Trophoblast cell (in vitro differentiated cells and primary cell): ENCODE results near the gene CALHM4.
A peak's percentile ranks its signal among the peaks of the same experiment; 100 is the strongest.

Experiments used
- DNase-seq, 2 donors: peaks; one replicate each; pipeline ENCODE4 v3.0.0-alpha.2; 2016
- H2AFZ ChIP-seq: 2 replicates; pipeline ENCODE4 v1.6.1; 2013; ENCODE audit warnings: low read length, moderate library complexity, mild to moderate bottlenecking; ENCODE audit not compliant: insufficient read depth, poor library complexity
- H2AK5ac ChIP-seq: 2 replicates; pipeline ENCODE4 v1.6.1; 2013; ENCODE audit warnings: mild to moderate bottlenecking, low read length
- H2BK120ac ChIP-seq: 2 replicates; pipeline ENCODE4 v1.6.1; 2013; ENCODE audit warnings: low read length, mild to moderate bottlenecking, moderate library complexity; ENCODE audit not compliant: insufficient read depth, poor library complexity
- H2BK12ac ChIP-seq: 2 replicates; pipeline ENCODE4 v1.6.1; 2013; ENCODE audit warnings: mild to moderate bottlenecking, low read length, moderate library complexity
- H2BK5ac ChIP-seq: 2 replicates; pipeline ENCODE4 v1.6.1; 2013; ENCODE audit warnings: low read length, low read depth, moderate library complexity, mild to moderate bottlenecking; ENCODE audit not compliant: poor library complexity
- H3K14ac ChIP-seq: 2 replicates; pipeline ENCODE4 v1.6.1; 2013; ENCODE audit warnings: mild to moderate bottlenecking, low read length
- H3K18ac ChIP-seq: 2 replicates; pipeline ENCODE4 v1.6.1; 2013; ENCODE audit warnings: mild to moderate bottlenecking, low read length
- H3K23ac ChIP-seq: 2 replicates; pipeline ENCODE4 v1.6.1; 2013; ENCODE audit warnings: low read length
- H3K27ac ChIP-seq: 2 replicates; pipeline ENCODE4 v1.5.1; 2013; ENCODE audit warnings: low read depth, mild to moderate bottlenecking, inconsistent platforms, low read length, moderate library complexity
- H3K27me3 ChIP-seq: 2 replicates; pipeline ENCODE4 v1.6.1; 2013; ENCODE audit warnings: inconsistent platforms, mild to moderate bottlenecking, low read length, moderate library complexity; ENCODE audit not compliant: insufficient read depth
- H3K36me3 ChIP-seq, 2 experiments: 1 replicate in 1 of 2; 2 replicates in 1 of 2; pipeline ENCODE4 v1.6.1; 2013; ENCODE audit warnings: low read length in 2 of 2, mild to moderate bottlenecking in 2 of 2, moderate library complexity in 1 of 2; ENCODE audit not compliant: insufficient read depth in 2 of 2, control insufficient read depth in 1 of 2
- H3K4ac ChIP-seq: 2 replicates; pipeline ENCODE4 v1.6.1; 2013; ENCODE audit warnings: low read depth, mild to moderate bottlenecking, low read length, moderate library complexity
- H3K4me1 ChIP-seq, 2 experiments: 1 replicate in 1 of 2; 2 replicates in 1 of 2; pipeline ENCODE4 v1.6.1; 2013; ENCODE audit warnings: low read length in 2 of 2, mild to moderate bottlenecking in 2 of 2, moderate library complexity in 1 of 2; ENCODE audit not compliant: insufficient read depth in 2 of 2, control insufficient read depth in 1 of 2
- H3K4me2 ChIP-seq: 2 replicates; pipeline ENCODE4 v1.6.1; 2013; ENCODE audit warnings: inconsistent platforms, mild to moderate bottlenecking, low read length, moderate library complexity
- H3K4me3 ChIP-seq: 2 replicates; pipeline ENCODE4 v1.5.1; 2013; ENCODE audit warnings: mild to moderate bottlenecking, low read depth, low read length, inconsistent platforms
- H3K79me1 ChIP-seq: one replicate; pipeline ENCODE4 v1.6.1; 2013; ENCODE audit warnings: low read length
- H3K79me2 ChIP-seq: 2 replicates; pipeline ENCODE4 v1.6.1; 2013; ENCODE audit warnings: low read length, mild to moderate bottlenecking; ENCODE audit not compliant: control insufficient read depth, insufficient read depth, poor library complexity
- H3K9ac ChIP-seq: 2 replicates; pipeline ENCODE4 v1.6.1; 2013; ENCODE audit warnings: mild to moderate bottlenecking, low read length
- H3K9me3 ChIP-seq: 2 replicates; pipeline ENCODE4 v1.6.1; 2013; ENCODE audit warnings: low read depth, mild to moderate bottlenecking, control low read depth, inconsistent platforms, low read length; ENCODE audit not compliant: insufficient read depth
- H4K12ac ChIP-seq: 2 replicates; pipeline ENCODE4 v1.6.1; 2013; ENCODE audit warnings: low read depth, mild to moderate bottlenecking, low read length, moderate library complexity
- H4K8ac ChIP-seq: 2 replicates; pipeline ENCODE4 v1.6.1; 2013; ENCODE audit warnings: low read depth, mild to moderate bottlenecking, low read length, moderate library complexity
- H4K91ac ChIP-seq: one replicate; pipeline ENCODE4 v1.6.1; 2013; ENCODE audit warnings: low read depth, mild to moderate bottlenecking, low read length, moderate library complexity
- WGBS: extraction: QIAGEN DNeasy Blood & Tissue Kit; methylation state at CpG from one replicate; pipeline ENCODE4 v1.1.7; 2013; ENCODE audit warnings: missing lambda C conversion rate; ENCODE audit not compliant: insufficient read length, insufficient coverage; ENCODE audit errors: extremely low coverage; 5-methylcytosine and 5-hydroxymethylcytosine counted together

Gene CALHM4

DNA sequence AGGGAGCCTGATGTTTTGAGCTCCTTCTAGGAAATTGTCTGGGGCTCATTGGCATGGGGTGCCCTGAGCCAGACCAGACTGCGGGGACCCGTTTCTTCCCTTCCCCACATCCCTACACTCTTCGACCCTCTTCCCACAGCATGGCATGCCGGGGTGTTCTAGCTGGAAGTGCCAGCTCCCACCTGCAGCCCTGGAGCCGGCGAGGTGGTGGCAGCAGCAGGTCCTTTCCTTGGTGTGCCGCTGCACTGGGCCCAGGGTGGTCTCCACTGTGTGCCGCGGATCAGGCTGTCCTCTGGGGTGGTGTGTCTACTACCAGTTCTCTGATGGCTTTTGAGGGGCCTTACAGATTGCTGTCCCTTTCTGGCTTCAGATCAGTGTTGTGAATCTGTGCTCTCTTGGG is 10.3 kb downstream of the CALHM4 start:
- Histone ChIP-seq H3K79me1 (no peaks in the 10 kb centered on the region), H3K4me2 (no peak overlapping the region), H3K36me3 (no peaks in the 10 kb centered on the region), H2BK12ac (no peak overlapping the region), H3K9me3 (no peaks in the 10 kb centered on the region), H3K27ac (no peak overlapping the region), H4K12ac (no peak overlapping the region), H3K18ac (no peak overlapping the region), H3K9ac (no peak overlapping the region), H3K4ac (no peak overlapping the region), H3K4me1 (no peaks in the 10 kb centered on the region), H2AFZ (no peak overlapping the region), H2BK5ac (no peak overlapping the region), H3K14ac (no peak overlapping the region), H2AK5ac (no peak overlapping the region), H3K23ac (no peak overlapping the region), H3K4me3 (no peak overlapping the region), H2BK120ac (no peak overlapping the region), H4K8ac (no peak overlapping the region), H3K79me2 (no peaks in the 10 kb centered on the region), H3K27me3 (no peaks in the 10 kb centered on the region), H4K91ac (no peak overlapping the region)
- WGBS = no CpG with 5 or more reads among the region's 9 CpGs
- no peak for DNase-seq

DNA sequence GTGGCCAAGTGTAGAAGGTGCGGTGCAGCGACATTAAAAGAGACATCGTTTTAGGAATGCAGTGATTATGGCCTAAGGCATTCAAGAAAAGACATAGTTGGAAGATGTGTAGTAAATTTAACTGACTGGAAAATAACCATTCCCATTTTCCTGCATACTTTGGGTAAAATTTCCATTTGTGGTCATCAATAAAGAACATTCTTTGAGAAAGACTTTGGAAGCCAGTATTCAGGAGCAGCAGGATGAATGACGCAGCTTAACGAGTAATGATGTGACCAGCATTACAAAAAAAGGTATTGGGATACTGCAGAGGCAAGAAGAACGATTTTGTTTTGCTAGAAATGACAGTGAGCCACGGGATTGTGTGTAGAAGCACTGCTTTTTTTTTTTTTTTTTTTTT is 10.8 kb downstream of the CALHM4 start:
- Histone ChIP-seq H3K4me2 (no peak overlapping the region), H3K9me3 (no peaks in the 10 kb centered on the region), H3K4me1 (no peaks in the 10 kb centered on the region), H3K27me3 (no peaks in the 10 kb centered on the region), H2AFZ (no peak overlapping the region), H4K91ac (no peak overlapping the region), H2AK5ac (no peak overlapping the region), H2BK12ac (no peak overlapping the region), H3K18ac (no peak overlapping the region), H3K79me2 (no peaks in the 10 kb centered on the region), H3K4ac (no peak overlapping the region), H3K27ac (no peak overlapping the region), H4K8ac (no peak overlapping the region), H2BK120ac (no peak overlapping the region), H4K12ac (no peak overlapping the region), H3K79me1 (no peaks in the 10 kb centered on the region), H3K23ac (no peak overlapping the region), H3K4me3 (no peak overlapping the region), H2BK5ac (no peak overlapping the region), H3K14ac (no peak overlapping the region), H3K9ac (no peak overlapping the region), H3K36me3 (no peaks in the 10 kb centered on the region)
- DNase-seq = peak in 1 of 2 donors; percentile 15
- whole genome bisulfite sequencing = no CpG with 5 or more reads among the region's 7 CpGs

DNA sequence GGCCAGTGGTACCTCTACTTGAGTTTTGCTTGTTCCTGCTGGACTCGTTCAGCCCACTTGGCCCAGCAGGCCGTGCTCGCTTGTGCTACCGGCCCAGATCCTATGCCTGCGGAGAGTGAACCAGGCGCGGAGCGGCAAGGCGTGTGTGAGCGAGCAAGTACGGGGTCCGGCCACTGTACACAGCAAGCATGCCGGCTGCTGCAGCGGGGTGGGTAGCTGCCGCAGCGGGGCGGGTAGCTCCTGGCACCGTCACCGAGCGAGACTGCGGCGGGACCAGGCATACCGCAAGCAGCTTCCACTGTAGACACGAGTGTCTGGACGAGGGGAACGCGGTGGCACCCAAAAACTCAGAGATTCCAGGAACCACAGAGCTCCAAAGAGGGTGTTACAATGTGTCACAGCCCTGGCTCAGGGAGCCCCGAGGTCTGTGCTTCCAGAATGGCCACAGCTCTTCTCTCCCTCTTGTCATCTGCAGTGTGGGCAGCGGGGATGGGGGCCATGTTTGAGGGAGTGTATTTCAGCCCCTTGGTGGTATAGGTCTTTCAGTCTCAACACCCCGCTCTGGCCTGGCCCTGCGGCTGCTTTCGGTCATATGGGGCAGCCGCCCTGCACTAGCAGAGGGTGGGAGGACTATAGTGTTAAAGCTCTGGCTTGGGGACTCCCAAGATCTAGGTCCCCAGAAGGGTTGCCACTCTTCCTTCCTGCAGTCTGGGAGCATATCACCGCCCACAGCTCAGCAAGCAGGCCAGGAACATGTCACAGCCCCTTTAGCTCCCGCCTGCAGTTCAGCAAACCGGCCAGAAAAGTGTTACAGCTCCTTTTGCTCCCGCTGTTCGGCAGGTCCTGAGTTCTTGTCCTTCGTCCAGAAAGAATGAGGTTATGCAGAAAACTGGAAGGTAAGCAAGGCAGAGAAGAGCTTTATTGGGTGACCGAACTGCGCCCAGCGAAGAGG is 11.6 kb downstream of the CALHM4 start:
- Histone ChIP-seq H3K23ac (no peak overlapping the region), H3K27me3 (no peaks in the 10 kb centered on the region), H3K27ac (no peak overlapping the region), H3K9ac (peak overlapping the region; percentile 7), H3K9me3 (no peaks in the 10 kb centered on the region), H3K36me3 (no peaks in the 10 kb centered on the region), H2BK12ac (no peak overlapping the region), H3K79me1 (no peaks in the 10 kb centered on the region), H3K79me2 (no peaks in the 10 kb centered on the region), H3K4ac (no peak overlapping the region), H3K18ac (no peak overlapping the region), H2BK5ac (no peak overlapping the region), H3K4me2 (no peak overlapping the region), H2AK5ac (no peak overlapping the region), H4K91ac (no peak overlapping the region), H2AFZ (no peak overlapping the region), H4K12ac (no peak overlapping the region), H3K4me3 (peak overlapping the region; percentile 49), H3K14ac (no peak overlapping the region), H2BK120ac (no peak overlapping the region), H3K4me1 (no peaks in the 10 kb centered on the region), H4K8ac (no peak overlapping the region)
- DNase-seq = no peak
- no CpG with 5 or more reads among the region's 42 CpGs for WGBS

GRCh38 chr6:116568111-116568510 is 14.6 kb downstream of the CALHM4 start:
- no peak overlapping the region for H3K9ac ChIP-seq
- H2AK5ac ChIP-seq = no peak overlapping the region
- no peak overlapping the region for H3K23ac ChIP-seq
- H3K79me2 ChIP-seq = peaks cover 9% of the 10 kb centered on the region
- H3K14ac ChIP-seq = no peak overlapping the region
- H4K91ac ChIP-seq = no peak overlapping the region
- no peak for DNase-seq
- H3K4ac ChIP-seq = no peak overlapping the region
- H3K27me3 ChIP-seq = no peaks in the 10 kb centered on the region
- H3K9me3 ChIP-seq = no peaks in the 10 kb centered on the region
- H3K79me1 ChIP-seq = peaks cover 8% of the 10 kb centered on the region
- no peak overlapping the region for H3K18ac ChIP-seq
- H3K4me2 ChIP-seq = no peak overlapping the region
- H3K36me3 ChIP-seq = no peaks in the 10 kb centered on the region
- H4K12ac ChIP-seq = no peak overlapping the region
- peaks cover 2% of the 10 kb centered on the region in 2 experiments for H3K4me1 ChIP-seq
- no peak overlapping the region for H3K27ac ChIP-seq
- no peak overlapping the region for H2BK5ac ChIP-seq
- no peak overlapping the region for H3K4me3 ChIP-seq
- no peak overlapping the region for H2AFZ ChIP-seq
- H4K8ac ChIP-seq = no peak overlapping the region
- H2BK12ac ChIP-seq = no peak overlapping the region
- no peak overlapping the region for H2BK120ac ChIP-seq
